GM19395 (cell line): ENCODE results near the gene MAPK14.
"Not testable (repeated sequence)": the region's sequence is repeated elsewhere in the genome, so short reads cannot be mapped to it uniquely, and the experiment has no call there.

Experiments used
- ATAC-seq: cut with Tn5 transposase; IDR thresholded peaks from one replicate; pipeline ENCODE4 v1.9.1; 2021; ENCODE audit warnings: mild to moderate bottlenecking, moderate library complexity; ENCODE audit not compliant: unreplicated experiment

The MAPK14 gene

DNA sequence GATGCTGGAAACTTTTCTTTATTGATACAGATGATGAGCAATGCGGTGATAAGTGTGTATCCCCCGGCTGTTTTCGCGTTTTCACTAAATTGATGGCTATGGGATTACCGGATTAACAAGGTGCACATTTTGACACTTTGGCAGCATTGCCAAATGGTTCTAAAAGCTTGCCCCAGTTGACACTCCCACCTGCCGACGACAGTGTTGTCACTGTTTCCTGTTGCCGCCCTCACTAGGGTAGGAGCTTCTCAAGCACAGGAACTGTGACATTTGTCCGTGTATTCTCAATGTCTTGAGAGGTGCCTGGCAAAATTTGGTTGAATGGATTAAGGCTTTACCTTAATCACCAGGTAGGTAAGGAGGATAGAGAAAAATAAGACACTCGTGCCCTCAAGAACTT is 92.9 kb downstream of the MAPK14 start:
- no peak for ATAC-seq

- peak; percentile 44 for ATAC-seq
These were observed 93.6 kb downstream of the MAPK14 start for GRCh38 chr6:36120979-36121786.

- ATAC-seq, result no peak
These were observed 94.3 kb downstream of the MAPK14 start for GRCh38 chr6:36121787-36122494.

DNA sequence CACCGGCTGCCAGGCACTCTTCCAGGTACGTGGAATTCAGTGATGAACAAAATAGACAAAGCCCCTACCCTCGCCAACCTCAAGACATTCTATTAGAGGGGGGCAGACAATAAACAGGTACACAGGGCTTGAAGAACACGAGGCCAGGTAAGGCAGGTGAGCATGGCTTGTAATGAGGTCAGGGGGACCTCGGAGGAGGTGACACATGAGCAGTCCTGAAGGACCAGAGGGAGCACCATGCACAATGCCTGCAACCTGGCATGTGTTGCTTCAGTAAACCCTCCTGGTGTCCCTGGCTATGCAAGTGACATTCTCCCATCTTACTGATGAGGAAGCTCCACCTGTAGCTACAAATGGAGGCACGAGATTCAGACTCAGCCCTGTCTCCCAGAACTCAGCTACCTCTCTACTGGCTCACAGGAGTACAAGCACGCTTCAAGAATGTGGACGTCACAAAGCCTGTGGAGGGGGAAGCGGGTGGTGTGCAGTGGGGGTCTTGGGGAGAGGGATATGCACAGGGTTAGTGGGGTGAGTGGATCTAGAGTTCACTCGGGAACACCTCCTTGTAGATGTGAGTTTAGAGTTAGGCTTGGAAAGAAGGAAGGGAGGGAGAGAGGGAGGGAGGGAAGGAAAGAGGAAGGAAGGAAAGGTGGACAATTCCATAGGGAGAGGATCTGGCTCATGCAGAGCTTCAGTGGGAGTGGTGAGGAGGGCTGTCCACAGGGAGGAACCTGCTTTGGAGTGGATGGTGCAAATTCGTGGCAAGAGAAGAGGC is 95.1 kb downstream of the MAPK14 start:
- no peak for ATAC-seq

GRCh38 chr6:36123270-36124139 is 95.9 kb downstream of the MAPK14 start:
- ATAC-seq, result no peak

DNA sequence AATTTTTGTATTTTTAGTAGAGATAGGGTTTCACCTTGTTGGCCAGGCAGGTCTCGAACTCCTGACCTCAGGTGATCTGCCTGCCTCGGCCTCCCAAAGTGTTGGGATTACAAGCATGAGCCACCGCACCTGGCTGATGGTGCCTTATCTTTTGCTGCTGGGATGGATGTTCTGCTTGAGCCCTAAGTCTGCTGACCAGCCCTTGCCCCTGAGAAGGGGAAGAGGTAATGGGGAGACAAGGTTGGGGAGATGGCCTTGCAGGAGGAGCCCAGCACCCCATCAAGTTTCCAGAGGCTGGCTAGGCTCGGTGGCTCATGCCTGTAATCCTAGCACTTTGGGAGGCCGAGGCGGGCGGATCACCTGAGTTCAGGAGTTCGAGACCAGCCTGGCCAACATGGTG is 96.7 kb downstream of the MAPK14 start:
- ATAC-seq, result not testable (repeated sequence)

GRCh38 chr6:36124881-36125280 is 97.3 kb downstream of the MAPK14 start:
- no peak for ATAC-seq

DNA sequence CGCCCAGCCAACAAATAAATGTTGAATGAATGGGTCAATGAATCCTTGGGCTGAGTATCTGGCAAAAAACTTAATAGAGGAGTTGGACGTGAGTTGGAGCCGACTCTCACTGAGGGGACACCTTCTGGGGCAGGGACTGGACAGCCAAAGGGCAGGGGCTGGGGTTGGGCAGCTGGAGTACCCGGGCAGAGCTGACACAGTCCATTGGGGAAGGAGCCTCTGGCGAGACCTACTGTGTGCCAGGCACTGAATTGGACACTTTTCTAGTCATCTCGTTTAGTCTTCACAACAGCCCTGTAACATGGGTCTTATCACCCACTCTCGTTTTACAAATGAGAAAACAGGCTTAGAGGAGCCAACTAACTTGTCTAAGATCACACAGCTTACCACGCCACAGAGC is 98.0 kb downstream of the MAPK14 start:
- ATAC-seq, result no peak

- ATAC-seq, result no peak
These were observed 98.5 kb downstream of the MAPK14 start for GRCh38 chr6:36126121-36126520.

GRCh38 chr6:36126553-36127458 is 99.2 kb downstream of the MAPK14 start:
- no peak for ATAC-seq

DNA sequence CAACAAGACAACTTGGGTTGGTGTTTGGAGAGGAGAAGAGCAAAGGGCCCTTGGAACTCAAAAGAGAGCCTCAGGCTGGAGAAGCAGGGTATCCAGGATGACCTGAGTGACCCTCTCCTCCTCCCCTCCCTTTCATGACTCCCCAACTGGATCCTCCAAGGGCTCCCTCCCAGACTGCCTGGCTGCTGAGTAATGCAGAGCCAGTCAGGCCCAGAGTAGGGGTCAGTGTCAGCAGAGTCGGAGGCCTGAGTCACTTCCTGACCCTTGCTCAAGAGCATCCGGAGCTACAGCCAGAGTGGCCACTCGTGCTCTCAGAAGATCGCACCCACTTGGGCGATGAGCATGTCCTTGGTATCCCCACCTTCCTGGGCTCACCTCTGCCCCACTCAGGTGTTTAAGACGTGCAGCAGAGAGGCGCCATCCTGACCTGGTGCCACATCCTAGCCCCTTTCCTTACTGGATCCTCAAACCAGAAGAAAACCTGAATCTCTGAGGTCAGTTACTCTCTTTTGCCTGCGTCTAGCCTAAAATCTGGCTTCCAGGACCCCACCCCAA is 99.9 kb downstream of the MAPK14 start:
- no peak for ATAC-seq

GRCh38 chr6:36128073-36128472 is 100.5 kb downstream of the MAPK14 start:
- ATAC-seq, result no peak

- ATAC-seq, result no peak
These were observed 101.2 kb downstream of the MAPK14 start for GRCh38 chr6:36128793-36129192.

- not testable (repeated sequence) for ATAC-seq
These were observed 101.7 kb downstream of the MAPK14 start for GRCh38 chr6:36129334-36129733.

- ATAC-seq, result no peak
These were observed 102.5 kb downstream of the MAPK14 start, which contains the start of gene MAPK13 for GRCh38 chr6:36129941-36130666. TSS of gene MAPK13 (plus strand) at chr6:36130513. CDS start at chr6:36130583, 70 bp downstream.

DNA sequence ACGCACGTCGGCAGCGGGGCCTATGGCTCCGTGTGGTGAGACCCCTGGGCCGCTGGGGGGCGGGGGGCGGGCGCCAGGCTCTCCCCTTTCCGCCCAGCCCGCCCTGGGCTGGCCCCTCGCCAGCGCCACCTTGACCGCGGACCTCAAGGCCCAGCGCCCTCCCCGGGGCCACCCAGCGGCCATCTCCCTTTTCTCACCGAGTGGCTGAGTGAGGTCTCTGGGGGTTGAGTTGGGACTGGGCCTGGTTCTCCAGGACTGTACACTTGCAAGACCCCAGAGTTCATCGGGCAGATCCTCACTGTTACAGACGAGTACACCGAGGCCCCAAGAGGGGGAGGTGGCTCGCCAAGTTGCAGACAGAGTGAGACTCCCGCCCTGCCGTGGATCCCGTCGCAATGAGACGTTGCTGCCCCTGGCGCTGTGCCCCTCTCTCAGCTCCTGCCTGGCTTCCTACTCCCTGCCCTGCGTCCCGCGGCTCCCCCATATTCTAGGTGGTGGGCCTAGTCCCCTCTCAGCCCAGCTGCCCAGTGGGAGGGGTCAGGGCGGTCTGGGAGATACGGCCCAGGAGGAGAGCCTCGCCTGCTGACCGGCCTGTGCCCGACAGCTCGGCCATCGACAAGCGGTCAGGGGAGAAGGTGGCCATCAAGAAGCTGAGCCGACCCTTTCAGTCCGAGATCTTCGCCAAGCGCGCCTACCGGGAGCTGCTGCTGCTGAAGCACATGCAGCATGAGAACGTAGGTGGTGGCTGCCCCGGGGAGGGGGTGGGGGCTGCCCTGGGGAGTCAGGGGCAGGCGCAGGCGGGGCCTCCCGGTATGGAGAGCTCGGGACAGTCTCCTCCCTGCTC is 103.3 kb downstream of the MAPK14 start:
- no peak for ATAC-seq

DNA sequence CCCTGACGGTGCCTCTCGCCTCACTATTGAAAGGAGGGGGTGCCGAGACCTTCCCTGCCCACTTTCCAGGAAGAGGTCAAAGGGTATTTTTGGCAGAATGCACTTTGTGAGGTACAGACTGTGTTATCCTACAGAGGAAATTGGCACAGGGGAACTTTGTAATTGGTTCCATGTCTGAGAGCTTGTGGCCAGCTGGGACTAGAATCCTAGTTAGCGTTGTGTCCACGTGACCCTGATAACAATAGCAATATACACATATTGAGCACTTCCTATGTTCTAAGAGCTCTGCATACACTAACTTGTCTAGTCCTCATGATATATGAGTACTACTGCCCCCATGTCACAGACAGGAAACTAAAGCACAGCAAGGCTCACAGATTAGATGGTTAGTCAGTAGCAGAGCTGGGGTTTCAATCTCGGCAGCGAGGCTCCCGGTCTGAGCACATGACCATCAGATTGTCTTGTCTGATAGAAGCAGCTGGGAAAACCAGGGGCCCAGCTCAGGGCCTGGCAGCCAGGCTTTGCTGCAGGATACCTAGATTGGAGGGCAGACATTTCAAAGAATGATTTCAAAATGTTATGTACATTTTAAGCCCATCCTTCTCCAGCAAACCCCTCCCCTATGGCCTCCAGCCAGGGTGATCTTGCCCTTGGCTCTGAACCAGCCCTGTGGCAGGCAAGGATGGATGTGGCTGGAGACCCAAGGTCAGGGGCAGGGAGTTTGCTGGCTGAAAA is 104.1 kb downstream of the MAPK14 start:
- ATAC-seq, result peak; percentile 92
